Activated CD8-positive, alpha-beta T cell treated with anti-CD3 and anti-CD28 coated beads for 36 hours (primary cell): Measurements from ENCODE around the gene C7. TPM values are rescaled to one million over a fixed set of nuclear protein-coding genes. Genes with fewer than 3 reads are reported as not detected.

Experiments
- ATAC-seq: fragments of 200-7000 bp; cut with Tn5 transposase; one replicate; pipeline ENCODE4 v1.10.0; 2021; ENCODE audit warnings: mild to moderate bottlenecking, moderate library complexity
- CTCF ChIA-PET: fragments of 350-600 bp; sonication (Branson Sonifier 250); formaldehyde crosslinking; loops from one replicate; lab custom pipeline; 2021; ENCODE audit warnings: antibody characterized with exemption; lab: Charles Lee
- POLR2A ChIA-PET: fragments of 350-600 bp; sonication (Branson Sonifier 250); formaldehyde crosslinking; loops from one replicate; lab custom pipeline; 2021; ENCODE audit warnings: antibody characterized with exemption; lab: Charles Lee
- DNase-seq: peaks from one replicate; pipeline ENCODE4 v3.0.0-alpha.2; 2020
- H3K27ac Mint-ChIP-seq: one replicate; pipeline ENCODE4 v1.8.0; 2021; ENCODE audit warnings: mild to moderate bottlenecking, mixed read lengths
- H3K27me3 Mint-ChIP-seq: one replicate; pipeline ENCODE4 v1.8.0; 2021; ENCODE audit warnings: mixed read lengths
- H3K36me3 Mint-ChIP-seq: one replicate; pipeline ENCODE4 v1.8.0; 2021; ENCODE audit warnings: low read depth, mixed read lengths
- H3K4me1 Mint-ChIP-seq: one replicate; pipeline ENCODE4 v1.8.0; 2021; ENCODE audit warnings: low read depth, mixed read lengths
- H3K4me3 Mint-ChIP-seq: one replicate; pipeline ENCODE4 v1.8.0; 2021; ENCODE audit warnings: mild to moderate bottlenecking, moderate library complexity, mixed read lengths
- H3K9me3 Mint-ChIP-seq: one replicate; pipeline ENCODE4 v1.8.0; 2021; ENCODE audit warnings: mixed read lengths
- CTCF ChIP-seq: fragments of 200-600 bp; IDR thresholded peaks from one replicate; pipeline ENCODE4 v1.8.0; 2022; ENCODE audit warnings: antibody characterized with exemption, mild to moderate bottlenecking
- intact Hi-C: fragments of 100-400 bp; cut with micrococcal nuclease; formaldehyde crosslinking; loops from one replicate; pipeline ENCODE4 v1.10.0; 2022
- total RNA-seq, 2 experiments: library from RNA; stranded (reverse); gene quantifications; one replicate each; pipeline ENCODE4 v1.2.3, GENCODE V29; 2021

The C7 gene
- total RNA-seq, 2 experiments from 2014 or later: not detected

- no peak for TF ChIP-seq CTCF
- H3K4me1 Mint-ChIP-seq: no peaks in the 10 kb centered on the region
- H3K27me3 Mint-ChIP-seq: peaks cover 6% of the 10 kb centered on the region
- intact Hi-C loops: no loop called here
- CTCF ChIA-PET: interaction anchor here (1.0 kb wide), 1 partner anchor 41 kb away, joined by 5 read pairs; no protein-coding TSS in a partner anchor
- no peaks in the 10 kb centered on the region for H3K9me3 Mint-ChIP-seq
- H3K36me3 Mint-ChIP-seq: no peaks in the 10 kb centered on the region
- no peak overlapping the region for H3K27ac Mint-ChIP-seq
- H3K4me3 Mint-ChIP-seq: no peak overlapping the region
- ATAC-seq (no peak), DNase-seq (no peak)
- POLR2A ChIA-PET: interaction anchor here (0.8 kb wide), 1 partner anchor 19 kb away, joined by 3 read pairs; no protein-coding TSS in a partner anchor
Observed at GRCh38 chr5:40945111-40945510, 35.8 kb downstream of the C7 start.

GRCh38 chr5:40955313-40955712, 46.0 kb downstream of the C7 start:
- H3K27me3 Mint-ChIP-seq: peaks cover 2% of the 10 kb centered on the region
- TF ChIP-seq CTCF: no peak
- H3K9me3 Mint-ChIP-seq: peaks cover 1% of the 10 kb centered on the region
- DNase-seq: no peak
- CTCF ChIA-PET: no interaction called here
- intact Hi-C loops: no loop called here
- no peaks in the 10 kb centered on the region for H3K4me1 Mint-ChIP-seq
- POLR2A ChIA-PET: no interaction called here
- no peaks in the 10 kb centered on the region for H3K36me3 Mint-ChIP-seq
- H3K4me3 Mint-ChIP-seq: no peak overlapping the region
- no peak for ATAC-seq
- H3K27ac Mint-ChIP-seq: no peak overlapping the region

GRCh38 chr5:40957048-40957447, 47.8 kb downstream of the C7 start:
- Mint-ChIP-seq H3K4me1 (no peaks in the 10 kb centered on the region), H3K27ac (no peak overlapping the region), H3K36me3 (no peaks in the 10 kb centered on the region), H3K9me3 (peaks cover 1% of the 10 kb centered on the region), H3K4me3 (no peak overlapping the region), H3K27me3 (peaks cover 2% of the 10 kb centered on the region)
- ChIA-PET POLR2A (no interaction called here), CTCF (no interaction called here)
- no peak for ATAC-seq
- TF ChIP-seq CTCF: no peak
- DNase-seq: no peak
- intact Hi-C loops: no loop called here

- DNase-seq (no peak), ATAC-seq (no peak)
- no peak overlapping the region for H3K27ac Mint-ChIP-seq
- H3K4me1 Mint-ChIP-seq: no peaks in the 10 kb centered on the region
- intact Hi-C loops: no loop called here
- H3K9me3 Mint-ChIP-seq: peaks cover 1% of the 10 kb centered on the region
- no peak for TF ChIP-seq CTCF
- CTCF ChIA-PET: no interaction called here
- H3K4me3 Mint-ChIP-seq: no peak overlapping the region
- H3K36me3 Mint-ChIP-seq: no peaks in the 10 kb centered on the region
- POLR2A ChIA-PET: no interaction called here
- H3K27me3 Mint-ChIP-seq: peaks cover 2% of the 10 kb centered on the region
Observed at GRCh38 chr5:40958811-40959210, 49.5 kb downstream of the C7 start.

GRCh38 chr5:40960037-40960436, 50.7 kb downstream of the C7 start:
- ATAC-seq (no peak), DNase-seq (no peak)
- Mint-ChIP-seq H3K4me3 (no peak overlapping the region), H3K4me1 (no peaks in the 10 kb centered on the region), H3K27ac (no peak overlapping the region), H3K36me3 (no peaks in the 10 kb centered on the region), H3K9me3 (peaks cover 1% of the 10 kb centered on the region), H3K27me3 (peaks cover 1% of the 10 kb centered on the region)
- POLR2A ChIA-PET: no interaction called here
- intact Hi-C loops: no loop called here
- no peak for TF ChIP-seq CTCF
- CTCF ChIA-PET: no interaction called here
